ENCODE results near the gene SHROOM3.

The SHROOM3 gene

GRCh38 chr4:76779740-76780459, 344.9 kb downstream of the SHROOM3 start:
- DNase-seq (ENCODE audit: low read depth, low spot score) = no peak

DNA sequence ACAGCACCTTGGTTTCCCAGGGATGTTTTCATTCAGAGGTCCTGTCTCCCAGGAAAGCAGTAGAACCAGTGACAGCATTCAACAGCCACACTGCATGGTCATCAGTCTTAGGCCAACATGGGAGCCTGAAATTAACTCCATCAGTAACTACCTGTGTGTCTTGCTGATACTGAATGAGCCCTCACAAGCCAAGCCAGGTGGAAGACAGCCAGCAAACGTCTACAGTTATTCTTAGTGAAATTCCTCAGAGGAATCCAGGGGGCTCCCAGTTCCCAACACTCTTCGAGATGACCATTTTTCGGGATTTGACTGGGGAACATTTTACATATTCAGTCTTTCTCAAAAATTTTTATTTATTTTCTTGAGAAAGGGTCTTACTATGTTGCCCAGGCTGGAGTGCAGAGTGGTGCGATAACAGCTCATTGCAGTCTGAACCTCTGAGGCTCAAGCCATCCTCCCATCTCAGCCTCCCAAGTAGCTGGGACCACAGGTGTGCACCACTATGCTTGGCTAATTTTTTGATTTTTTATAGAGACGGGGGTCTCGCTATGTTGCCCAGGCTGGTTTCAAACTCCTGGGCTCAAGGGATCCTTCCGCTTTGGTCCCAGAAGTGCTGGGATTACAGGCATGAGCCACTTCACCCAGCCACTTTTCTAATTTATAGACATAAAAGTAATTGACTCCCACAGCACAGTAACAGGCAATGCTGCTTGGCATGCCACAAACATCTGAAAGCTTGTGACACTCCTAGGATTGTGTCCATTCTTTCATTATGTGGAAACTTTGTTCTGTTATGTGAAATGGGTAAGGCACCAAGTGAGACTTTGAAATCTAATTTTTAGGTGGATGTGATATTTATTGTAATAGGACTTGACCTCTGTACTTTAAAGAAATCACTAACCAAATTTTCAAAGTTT, 346.0 kb downstream of the SHROOM3 start:
- no peak for DNase-seq (ENCODE audit: low read depth, low spot score)

DNA sequence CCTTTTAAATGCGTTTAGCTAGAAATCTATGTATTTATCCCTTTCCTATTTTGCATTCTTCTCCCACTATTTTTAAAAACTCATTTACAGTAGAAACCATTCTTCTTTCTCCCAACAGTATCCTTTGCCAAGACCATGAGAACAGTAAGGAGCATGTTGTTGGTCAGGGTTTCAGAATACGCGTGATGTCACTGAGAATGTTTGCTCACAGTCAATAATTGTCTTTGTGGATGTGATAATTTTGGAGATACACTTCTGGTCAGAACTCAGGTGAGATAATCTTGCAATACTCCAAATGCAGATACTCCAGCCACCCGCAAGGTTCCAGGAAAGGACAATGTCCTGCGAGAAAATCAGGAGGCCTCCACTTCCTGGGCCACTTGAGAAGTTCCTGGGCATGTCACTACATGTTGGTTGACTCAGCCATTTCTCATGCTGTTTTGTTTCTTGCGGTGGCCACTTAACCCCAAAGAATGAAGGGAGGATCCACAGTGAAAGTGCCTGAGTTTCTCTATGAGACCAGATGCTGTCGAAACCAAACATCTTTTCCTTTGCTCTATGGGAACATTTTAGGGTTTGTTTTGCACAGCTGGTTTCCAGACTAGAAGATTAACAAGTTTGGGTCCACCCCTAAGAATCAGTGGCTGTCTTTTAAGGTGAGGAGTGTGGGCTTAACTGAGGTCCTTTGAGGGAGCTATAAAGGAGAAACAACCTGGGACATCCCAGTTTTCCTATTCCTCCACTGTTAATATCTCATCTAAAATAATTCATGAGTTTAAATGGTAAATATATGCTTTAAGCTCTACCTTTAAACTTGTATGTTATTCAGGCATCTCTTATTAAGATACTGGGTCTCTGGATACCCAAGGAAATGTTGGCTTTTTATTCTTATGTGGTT, 346.9 kb downstream of the SHROOM3 start:
- no peak for DNase-seq (ENCODE audit: low read depth, low spot score)

- no peak for DNase-seq (ENCODE audit: low read depth, low spot score)
Observed at GRCh38 chr4:76782837-76783236, 347.8 kb downstream of the SHROOM3 start.

DNA sequence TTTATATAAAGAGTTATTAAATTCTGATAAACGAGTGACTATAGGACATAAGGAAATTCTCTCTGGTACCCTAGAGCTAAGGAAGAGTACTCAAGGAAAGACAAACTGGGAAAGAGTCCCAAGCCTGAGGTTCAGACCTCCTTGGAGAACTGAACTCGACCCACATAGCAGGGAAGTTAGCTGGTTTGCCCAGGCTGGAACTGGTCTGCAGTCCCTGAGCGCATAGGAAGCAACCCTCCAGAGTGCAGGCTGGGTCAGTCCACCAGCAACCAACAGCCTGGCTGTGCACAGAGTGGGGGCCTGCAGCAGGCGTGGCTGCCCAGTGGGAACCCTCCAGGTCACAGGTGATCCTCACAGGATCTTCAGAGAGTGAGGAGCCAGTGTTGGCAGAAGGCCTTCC, 348.8 kb downstream of the SHROOM3 start:
- DNase-seq (ENCODE audit: low read depth, low spot score) = no peak

DNA sequence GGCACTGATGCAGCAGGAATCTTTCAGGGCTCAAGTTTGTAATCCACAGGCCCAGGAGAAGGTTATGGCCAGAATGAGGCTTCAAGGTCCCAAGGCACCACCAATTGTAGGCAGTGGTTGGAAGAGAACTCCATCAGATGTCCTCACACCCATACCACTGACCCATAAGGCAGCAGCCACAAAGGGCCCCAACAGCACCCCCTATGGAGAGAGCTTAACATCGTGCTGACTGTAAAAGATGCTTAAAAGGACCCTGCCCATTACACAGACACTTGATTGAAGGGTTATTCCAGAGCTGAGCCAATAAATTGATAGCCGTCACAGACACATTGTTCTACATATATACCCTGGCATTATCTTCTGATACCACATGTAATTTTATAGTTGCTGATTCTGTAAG, 349.2 kb downstream of the SHROOM3 start:
- DNase-seq (ENCODE audit: low read depth, low spot score) = no peak

DNA sequence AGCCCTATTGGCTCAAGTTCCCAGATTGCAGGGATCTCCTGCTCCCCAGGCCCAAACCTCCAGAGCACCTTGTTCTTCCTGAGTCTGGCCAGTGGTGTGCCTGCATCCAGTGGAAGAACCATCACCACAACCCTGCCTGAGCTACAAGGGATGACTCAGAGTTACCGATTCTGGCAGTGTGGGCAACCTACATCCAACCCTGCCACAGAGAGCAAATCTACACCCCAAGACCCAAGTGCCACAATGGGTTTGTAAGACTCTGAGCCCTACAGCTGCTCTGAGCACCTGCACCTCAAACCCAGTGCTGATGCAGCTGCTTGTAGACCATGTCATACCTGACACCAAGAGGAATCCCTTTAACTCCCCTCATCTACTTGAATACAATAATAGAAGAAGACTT, 352.9 kb downstream of the SHROOM3 start:
- no peak for DNase-seq (ENCODE audit: low read depth, low spot score)

DNA sequence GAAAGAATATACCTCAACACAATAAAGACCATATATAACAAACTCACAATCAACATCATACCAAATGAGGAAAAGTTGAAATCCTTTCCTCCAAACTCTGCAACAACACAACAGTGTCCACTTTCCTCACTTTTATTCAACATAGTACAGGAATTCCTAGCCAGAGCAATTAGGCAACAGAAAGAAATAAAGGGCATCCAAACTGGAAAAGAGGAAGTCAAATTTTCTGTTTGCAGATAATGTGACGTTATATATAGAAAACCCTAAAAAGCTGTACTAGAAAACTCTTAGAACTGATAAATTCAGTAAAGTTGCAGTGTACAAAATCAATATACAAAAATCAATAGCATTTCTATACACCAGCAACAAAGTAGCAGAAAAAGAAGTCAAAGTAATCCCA, 355.3 kb downstream of the SHROOM3 start:
- DNase-seq (ENCODE audit: low read depth, low spot score) = no peak

GRCh38 chr4:76791479-76791878, 356.4 kb downstream of the SHROOM3 start:
- DNase-seq (ENCODE audit: low read depth, low spot score) = no peak

DNA sequence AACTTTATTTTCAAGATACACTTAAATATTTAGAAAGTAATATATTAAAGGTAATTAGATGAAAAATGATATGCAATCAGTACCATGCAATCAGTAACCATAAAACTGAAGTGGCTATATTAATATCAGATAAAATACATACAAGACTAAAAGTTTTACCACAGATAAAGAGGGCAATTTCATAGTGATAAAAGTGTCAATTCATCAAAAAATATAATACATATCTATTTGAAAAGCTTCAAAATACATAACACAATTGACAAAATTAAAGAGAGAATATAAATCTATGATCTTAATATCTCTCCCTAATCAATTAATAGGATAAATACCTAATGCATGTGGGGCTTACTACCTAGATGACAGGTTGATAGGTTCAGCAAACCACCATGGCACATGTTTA, 357.4 kb downstream of the SHROOM3 start:
- no peak for DNase-seq (ENCODE audit: low read depth, low spot score)

DNA sequence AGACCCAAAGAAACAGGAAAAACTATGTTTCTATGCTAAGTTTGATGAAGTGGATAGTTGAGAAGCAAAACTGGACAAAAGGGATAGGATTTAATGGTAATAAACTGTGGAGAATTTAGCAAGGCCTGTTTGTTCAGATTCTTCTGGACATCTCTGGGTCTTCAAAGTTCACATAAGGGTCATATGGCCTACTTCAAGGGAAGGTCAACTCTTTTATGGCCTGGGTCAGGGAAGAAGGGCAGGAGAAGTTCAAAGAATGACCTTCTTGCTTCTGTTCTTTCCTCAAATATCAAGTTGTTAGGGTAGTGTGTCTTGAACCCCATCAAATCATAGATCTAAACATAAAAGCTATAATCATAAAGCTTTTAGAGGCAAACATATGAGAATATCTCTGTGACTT, 360.2 kb downstream of the SHROOM3 start:
- no peak for DNase-seq (ENCODE audit: low read depth, low spot score)

- DNase-seq (ENCODE audit: low read depth, low spot score) = no peak
Observed at GRCh38 chr4:76799140-76799539, 364.1 kb downstream of the SHROOM3 start.

DNA sequence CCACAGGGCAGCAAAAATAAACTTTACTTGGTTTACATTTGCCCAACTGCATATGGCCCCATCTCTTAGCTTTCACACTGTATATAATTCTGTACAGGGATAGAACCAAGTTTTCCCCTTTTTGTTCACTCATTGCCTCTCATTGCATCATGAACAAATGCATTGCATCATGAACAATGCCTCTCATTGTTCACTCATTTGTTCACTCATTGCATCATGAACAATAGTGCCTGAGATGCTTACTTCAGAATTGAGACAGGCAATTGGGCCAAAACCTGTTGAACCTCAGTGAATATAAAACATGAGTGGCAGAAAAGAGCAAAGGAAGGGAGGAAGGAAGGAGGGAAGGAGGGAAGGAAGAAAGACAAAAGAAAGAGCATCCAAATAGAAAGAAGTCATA, 364.7 kb downstream of the SHROOM3 start:
- DNase-seq (ENCODE audit: low read depth, low spot score) = no peak

- no peak for DNase-seq (ENCODE audit: low read depth, low spot score)
Observed at GRCh38 chr4:76800902-76801301, 365.9 kb downstream of the SHROOM3 start.

GRCh38 chr4:76801621-76802235, 366.7 kb downstream of the SHROOM3 start:
- no peak for DNase-seq (ENCODE audit: low read depth, low spot score)

GRCh38 chr4:76802236-76803021, 367.4 kb downstream of the SHROOM3 start:
- no peak for DNase-seq (ENCODE audit: low read depth, low spot score)

GRCh38 chr4:76803522-76803921, 368.5 kb downstream of the SHROOM3 start:
- DNase-seq (ENCODE audit: low read depth, low spot score) = no peak

DNA sequence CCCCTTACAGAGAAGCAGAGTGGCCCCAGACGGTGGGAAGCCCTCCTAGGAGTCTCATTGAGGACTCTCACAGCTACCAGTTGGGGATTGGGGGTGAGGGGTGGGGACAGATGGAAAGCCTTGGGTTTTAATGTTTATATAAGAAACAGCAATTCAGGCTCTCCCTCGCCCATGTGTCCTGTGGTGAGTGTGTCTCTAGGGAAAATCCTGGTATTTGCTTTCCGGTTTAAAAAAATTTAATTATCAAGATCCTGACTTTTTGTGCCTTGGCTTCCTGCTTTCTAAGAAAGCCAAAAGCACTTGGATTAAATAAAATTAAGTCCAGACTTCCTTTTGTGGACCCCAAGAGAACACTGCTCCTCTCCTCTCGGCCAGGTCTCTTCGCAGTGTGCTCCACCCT, 369.1 kb downstream of the SHROOM3 start:
- DNase-seq (ENCODE audit: low read depth, low spot score) = no peak

- DNase-seq (ENCODE audit: low read depth, low spot score) = no peak
Observed at GRCh38 chr4:76806346-76806745, 371.3 kb downstream of the SHROOM3 start.

- DNase-seq (ENCODE audit: low read depth, low spot score) = no peak
Observed at GRCh38 chr4:76806757-76807156, 371.7 kb downstream of the SHROOM3 start.

Measured in activated naive CD8-positive, alpha-beta T cell treated with anti-CD3 and anti-CD28 coated beads, Interleukin-2, amount 50 U/mL, for 16 hours (primary cell).